ENCODE measurements around the gene EYA2.
"Not testable (repeated sequence)": the region's sequence is repeated elsewhere in the genome, so short reads cannot be mapped to it uniquely, and the experiment has no call there.

EYA2 gene

GRCh38 chr20:47154089-47154488 is 259.4 kb downstream of the EYA2 start:
- no peak for DNase-seq

GRCh38 chr20:47156301-47157137 is 261.9 kb downstream of the EYA2 start:
- DNase-seq = no peak

GRCh38 chr20:47159166-47159565 is 264.5 kb downstream of the EYA2 start:
- DNase-seq = no peak

GRCh38 chr20:47160240-47160639 is 265.6 kb downstream of the EYA2 start:
- DNase-seq = no peak

- DNase-seq = no peak
These were observed 266.3 kb downstream of the EYA2 start for GRCh38 chr20:47160992-47161391.

- DNase-seq = no peak
These were observed 266.8 kb downstream of the EYA2 start for GRCh38 chr20:47161411-47161810.

- DNase-seq = no peak
These were observed 269.5 kb downstream of the EYA2 start for GRCh38 chr20:47164140-47164539.

GRCh38 chr20:47165376-47165865 is 270.8 kb downstream of the EYA2 start:
- DNase-seq = no peak

- no peak for DNase-seq
These were observed 273.2 kb downstream of the EYA2 start for GRCh38 chr20:47167846-47168245.

GRCh38 chr20:47172579-47172978 is 277.9 kb downstream of the EYA2 start:
- no peak for DNase-seq

GRCh38 chr20:47173596-47174216 is 279.1 kb downstream of the EYA2 start:
- no peak for DNase-seq

- no peak for DNase-seq
These were observed 280.0 kb downstream of the EYA2 start for GRCh38 chr20:47174456-47175243.

GRCh38 chr20:47175493-47175892 is 280.9 kb downstream of the EYA2 start:
- no peak for DNase-seq

GRCh38 chr20:47176217-47176616 is 281.6 kb downstream of the EYA2 start:
- DNase-seq = not testable (repeated sequence)

- no peak for DNase-seq
These were observed 283.6 kb downstream of the EYA2 start for GRCh38 chr20:47178277-47178676.

- no peak for DNase-seq
These were observed 284.2 kb downstream of the EYA2 start for GRCh38 chr20:47178851-47179250.

- no peak for DNase-seq
These were observed 284.6 kb downstream of the EYA2 start for GRCh38 chr20:47179267-47179666.

GRCh38 chr20:47181056-47181862 is 286.6 kb downstream of the EYA2 start:
- DNase-seq = no peak

GRCh38 chr20:47183367-47183766 is 288.7 kb downstream of the EYA2 start:
- DNase-seq = no peak

- DNase-seq = no peak
These were observed 293.0 kb downstream of the EYA2 start for GRCh38 chr20:47187450-47188195.

GRCh38 chr20:47188540-47188939 is 293.9 kb downstream of the EYA2 start:
- DNase-seq = no peak

GRCh38 chr20:47189060-47189459 is 294.4 kb downstream of the EYA2 start:
- no peak for DNase-seq

All from NCI-H1417 treated with DMSO at 0.1 percent for 48 hours (cell line).